NCI-H2227 (cell line): Measurements from ENCODE around the gene CT45A3.
"Not testable (repeated sequence)": the region's sequence is repeated elsewhere in the genome, so short reads cannot be mapped to it uniquely, and the experiment has no call there.

Experiments used
- DNase-seq: peaks from one replicate; lab custom pipeline; 2025; ENCODE audit not compliant: unreplicated experiment; lab: John Stamatoyannopoulos, UW

Gene CT45A3, protein sequence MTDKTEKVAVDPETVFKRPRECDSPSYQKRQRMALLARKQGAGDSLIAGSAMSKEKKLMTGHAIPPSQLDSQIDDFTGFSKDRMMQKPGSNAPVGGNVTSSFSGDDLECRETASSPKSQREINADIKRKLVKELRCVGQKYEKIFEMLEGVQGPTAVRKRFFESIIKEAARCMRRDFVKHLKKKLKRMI

DNA sequence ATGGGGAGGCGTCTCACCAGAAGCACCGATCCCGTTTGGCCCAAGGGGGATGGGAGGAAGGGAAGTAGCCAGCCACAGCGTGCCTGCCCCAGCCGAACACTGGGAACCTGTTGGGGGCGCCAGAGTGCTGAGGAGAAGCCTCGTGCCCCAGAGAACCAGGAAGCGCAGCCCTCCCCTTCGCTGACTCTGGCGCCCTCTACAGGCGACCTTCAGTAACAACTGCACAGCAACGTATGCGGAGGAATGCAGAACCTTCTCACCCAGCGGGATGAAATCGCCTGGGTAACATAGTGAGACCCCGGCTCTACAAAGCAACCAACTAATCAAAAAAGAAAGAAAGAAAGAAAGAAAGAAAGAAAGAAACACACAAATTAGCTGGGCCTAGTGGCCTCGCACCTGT is at the start of gene CT45A3:
Gene CT45A3, minus strand, starts transcription at position 101 of the 400 bp plus-strand sequence. CDS start 3,747 bp downstream, outside the sequence.
- not testable (repeated sequence) for DNase-seq

DNA sequence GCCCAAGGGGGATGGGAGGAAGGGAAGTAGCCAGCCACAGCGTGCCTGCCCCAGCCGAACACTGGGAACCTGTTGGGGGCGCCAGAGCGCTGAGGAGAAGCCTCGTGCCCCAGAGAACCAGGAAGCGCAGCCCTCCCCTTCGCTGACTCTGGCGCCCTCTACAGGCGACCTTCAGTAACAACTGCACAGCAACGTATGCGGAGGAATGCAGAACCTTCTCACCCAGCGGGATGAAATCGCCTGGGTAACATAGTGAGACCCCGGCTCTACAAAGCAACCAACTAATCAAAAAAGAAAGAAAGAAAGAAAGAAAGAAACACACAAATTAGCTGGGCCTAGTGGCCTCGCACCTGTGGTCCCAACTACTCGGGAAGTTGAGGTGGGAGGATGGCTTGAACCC is 34.7 kb upstream of the CT45A3 start, which contains the start of gene CT45A6:
Gene CT45A6, minus strand, starts transcription at position 101 of the 400 bp plus-strand sequence. CDS start 3,794 bp downstream, outside the sequence.
- not testable (repeated sequence) for DNase-seq

DNA sequence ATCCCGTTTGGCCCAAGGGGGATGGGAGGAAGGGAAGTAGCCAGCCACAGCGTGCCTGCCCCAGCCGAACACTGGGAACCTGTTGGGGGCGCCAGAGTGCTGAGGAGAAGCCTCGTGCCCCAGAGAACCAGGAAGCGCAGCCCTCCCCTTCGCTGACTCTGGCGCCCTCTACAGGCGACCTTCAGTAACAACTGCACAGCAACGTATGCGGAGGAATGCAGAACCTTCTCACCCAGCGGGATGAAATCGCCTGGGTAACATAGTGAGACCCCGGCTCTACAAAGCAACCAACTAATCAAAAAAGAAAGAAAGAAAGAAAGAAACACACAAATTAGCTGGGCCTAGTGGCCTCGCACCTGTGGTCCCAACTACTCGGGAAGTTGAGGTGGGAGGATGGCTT is 17.4 kb upstream of the CT45A3 start, which contains the start of gene CT45A5:
Gene CT45A5, minus strand, starts transcription at position 101 of the 400 bp plus-strand sequence. CDS start 3,774 bp downstream, outside the sequence.
- DNase-seq = not testable (repeated sequence)

DNA sequence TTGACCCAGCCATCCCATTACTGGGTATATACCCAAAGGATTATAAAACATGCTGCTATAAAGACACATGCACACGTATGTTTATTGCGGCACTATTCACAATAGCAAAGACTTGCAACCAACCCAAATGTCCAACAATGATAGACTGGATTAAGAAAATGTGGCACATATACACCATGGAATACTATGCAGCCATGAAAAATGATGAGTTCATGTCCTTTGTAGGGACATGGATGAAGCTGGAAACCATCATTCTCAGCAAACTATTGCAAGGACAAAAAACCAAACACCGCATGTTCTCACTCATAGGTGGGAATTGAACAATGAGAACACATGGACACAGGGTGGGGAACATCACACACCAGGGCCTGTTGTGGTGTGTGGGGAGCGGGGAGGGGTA is 23.3 kb downstream of the CT45A3 start:
- DNase-seq = not testable (repeated sequence)

DNA sequence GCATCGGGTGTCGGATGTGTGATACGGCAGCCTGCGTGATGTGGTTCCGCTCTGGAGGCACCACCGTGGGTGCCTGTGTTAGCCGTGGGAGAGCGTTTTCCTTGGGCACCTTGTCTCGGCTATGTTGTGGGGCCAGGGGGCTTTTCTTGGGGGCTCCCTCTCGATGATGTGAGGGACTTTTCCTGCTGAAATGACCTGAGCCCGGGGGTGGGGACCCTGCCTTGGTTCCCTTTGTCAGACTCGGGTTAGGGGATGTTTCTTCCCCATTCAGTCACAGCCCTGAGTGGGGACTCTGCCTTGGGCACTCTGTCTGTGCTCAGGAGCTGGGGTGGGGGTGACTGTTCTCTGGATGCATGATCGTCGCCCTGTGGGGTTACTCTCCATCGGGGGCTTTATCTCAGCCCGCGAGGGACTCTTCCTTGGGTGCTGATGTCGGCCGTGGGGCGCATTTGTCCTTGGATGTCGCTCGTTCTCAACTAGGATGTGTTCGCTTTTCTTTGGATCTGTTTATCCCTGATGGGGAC is 26.7 kb downstream of the CT45A3 start:
- no peak for DNase-seq

DNA sequence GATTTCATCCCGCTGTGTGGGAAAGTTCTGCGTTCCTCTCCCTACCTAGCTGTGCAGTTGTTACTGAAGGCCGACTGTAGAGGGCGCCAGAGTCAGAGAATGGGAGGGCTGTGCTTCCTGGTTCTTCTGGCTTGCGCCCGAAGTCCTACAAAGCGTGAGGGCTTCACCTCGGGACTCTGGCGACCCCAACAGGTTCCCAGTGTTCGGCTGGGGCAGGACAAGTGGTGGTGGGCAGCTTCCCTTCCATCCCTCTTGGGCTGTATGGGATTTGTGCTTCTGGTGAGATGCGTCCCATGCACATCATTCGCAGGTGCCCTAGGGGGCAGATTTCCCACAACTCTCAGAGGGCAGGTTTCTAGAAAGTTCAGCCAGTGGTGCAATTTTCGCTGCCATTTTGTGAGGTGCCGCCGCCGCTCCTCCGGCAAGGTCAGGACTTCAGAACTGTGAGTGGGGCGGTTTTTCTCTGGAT is 27.3 kb downstream of the CT45A3 start:
- no peak for DNase-seq

DNA sequence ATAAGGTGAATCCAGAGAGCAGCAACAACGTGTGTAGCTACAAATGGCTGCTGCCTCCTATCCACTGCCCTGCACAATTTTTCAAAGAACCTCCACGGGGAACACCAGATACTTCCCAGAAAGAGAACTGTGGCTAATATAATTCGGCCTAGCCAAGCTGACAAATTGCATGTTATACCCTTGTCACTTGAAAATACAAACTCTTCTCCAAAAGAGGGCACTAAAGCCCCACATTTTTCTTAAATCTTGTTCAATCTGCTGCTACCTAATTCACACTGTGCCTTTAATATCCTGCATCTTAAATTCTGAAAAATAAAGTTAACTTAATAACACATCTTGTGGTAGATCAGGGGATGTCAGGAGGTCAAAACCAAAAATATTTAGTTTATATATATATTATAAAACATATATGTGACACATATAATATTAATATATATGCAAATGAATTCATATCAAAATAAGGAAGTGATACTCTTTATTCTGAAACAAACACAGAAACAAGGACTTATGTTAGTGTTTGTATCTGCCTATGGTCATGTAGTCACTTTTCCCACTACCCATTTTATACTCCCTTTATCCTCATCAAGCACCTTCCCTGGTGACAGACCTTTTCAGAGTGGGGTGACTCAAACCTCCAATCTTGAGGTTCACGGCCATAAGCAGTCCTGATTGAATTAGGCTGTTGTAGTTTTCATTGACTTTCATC is 30.5 kb downstream of the CT45A3 start:
- DNase-seq = no peak

DNA sequence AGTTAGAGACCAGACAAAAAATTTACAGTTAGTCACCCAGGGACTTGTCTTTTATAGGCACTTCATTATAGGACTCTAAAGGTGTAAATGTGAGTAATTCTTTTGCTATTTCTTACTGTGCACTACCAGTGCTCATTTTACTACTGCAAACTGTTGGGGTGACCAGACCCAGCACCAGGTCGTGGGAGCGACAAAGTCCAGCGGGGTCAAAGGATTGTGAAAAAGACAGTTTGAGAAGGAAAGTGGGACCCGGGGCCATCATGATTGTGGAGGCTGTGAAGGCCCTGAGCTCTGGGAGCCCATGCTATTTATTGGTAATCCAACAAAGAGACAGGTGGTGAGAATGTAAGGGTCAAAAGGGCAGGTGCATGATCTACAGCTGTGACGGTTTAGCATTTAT is 33.3 kb downstream of the CT45A3 start:
- DNase-seq = not testable (repeated sequence)

DNA sequence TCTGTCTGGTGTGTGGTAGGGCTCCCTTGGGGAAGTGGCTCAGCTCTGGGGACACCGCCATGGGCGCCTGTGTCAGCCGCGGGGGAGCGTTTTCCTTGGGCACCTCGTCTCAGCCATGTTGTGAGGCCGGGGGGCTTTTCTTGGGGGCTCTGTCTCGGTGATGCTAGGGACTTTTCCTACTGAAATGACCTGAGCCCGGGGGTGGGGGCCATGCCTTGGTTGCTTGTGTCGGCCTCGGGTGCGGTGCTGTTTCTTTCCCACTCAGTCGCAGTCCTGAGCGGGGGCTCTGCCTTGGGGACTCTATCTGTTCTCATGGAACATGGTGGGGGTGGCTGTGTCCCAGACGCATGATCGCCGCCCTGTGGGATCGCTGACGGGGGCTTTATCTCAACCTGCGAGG is 54.2 kb downstream of the CT45A3 start:
- DNase-seq = no peak

DNA sequence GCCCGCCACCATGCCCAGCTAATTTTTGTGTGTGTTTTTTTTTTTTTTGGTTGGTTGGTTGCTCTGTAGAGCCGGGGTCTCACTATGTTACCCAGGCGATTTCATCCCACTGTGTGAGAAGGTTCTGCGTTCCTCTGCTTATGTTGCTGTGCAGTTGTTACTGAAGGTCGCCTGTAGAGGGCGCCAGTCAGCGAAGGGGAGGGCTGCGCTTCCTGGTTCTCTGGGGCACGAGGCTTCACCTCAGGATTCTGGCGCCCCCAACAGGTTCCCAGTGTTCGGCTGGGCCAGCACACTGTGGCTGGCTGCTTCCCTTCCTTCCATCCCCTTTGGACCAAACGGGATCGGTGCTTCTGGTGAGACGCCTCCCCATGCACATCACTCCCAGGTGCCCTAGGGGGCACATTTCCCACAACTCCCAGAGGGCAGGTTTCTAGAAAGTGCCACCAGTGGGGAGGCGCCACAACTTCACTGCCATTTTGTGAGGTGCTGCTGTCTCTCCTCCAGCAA is 54.8 kb downstream of the CT45A3 start, which contains the start of gene CT45A1:
Gene CT45A1, plus strand, starts transcription at position 457 of the 507 bp plus-strand sequence. CDS start 5,302 bp downstream, outside the sequence.
- not testable (repeated sequence) for DNase-seq
